ENCODE measurements around the gene TMEM143. TPM values are rescaled to one million over a fixed set of nuclear protein-coding genes. Genes with fewer than 3 reads are reported as not detected.

TMEM143 gene
- total and polyA plus RNA-seq, 2 of the 8 experiments (the other 6 are each of a cell fraction or from before 2014, with no cell fraction given) = 14.2 to 19.1 TPM

- Histone ChIP-seq H3K23me2 (ENCODE audit: low read depth, low read length) (peaks cover 6% of the 10 kb centered on the region; the same call in 1 of the 2 replicates), H3K36me3 (ENCODE audit: control insufficient read depth in 2 of 4, insufficient read depth in 4 of 4, low read length in 3 of 4) (no peaks in the 10 kb centered on the region), H3K27me3 (replicated peaks in 1 of 4; ENCODE audit: control insufficient read depth in 3 of 4, extremely low read depth in 1 of 4, insufficient read depth in 3 of 4, low read length in 3 of 4) (no peaks in the 10 kb centered on the region), H3K18ac (ENCODE audit: extremely low read depth, low read length) (no peak overlapping the region), H2BK120ac (replicated peaks; ENCODE audit: low read depth, low read length) (no peak overlapping the region), H3K4ac (replicated peaks; ENCODE audit: insufficient read length, low read depth, low read length) (peak overlapping the region; percentile 2), H3K79me1 (ENCODE audit: low read depth, low read length) (no peaks in the 10 kb centered on the region), H2BK20ac (ENCODE audit: low read length) (no peak overlapping the region), H3K23ac (ENCODE audit: insufficient read length) (no peak overlapping the region), H2BK12ac (ENCODE audit: low read depth, low read length) (0 out of 2 replicates have a peak overlapping the region, but pooled peaks have one; percentile 63), H2BK15ac (ENCODE audit: low read length) (0 out of 2 replicates have a peak overlapping the region, but pooled peaks have one; percentile 25), H4K91ac (replicated peaks; ENCODE audit: insufficient read length, low read length) (no peak overlapping the region), H4K20me1 (replicated peaks in 1 of 2; ENCODE audit: control insufficient read depth in 1 of 2, insufficient read depth in 2 of 2, low read length in 2 of 2) (no peaks in the 10 kb centered on the region), H2AFZ (ENCODE audit: low read length) (no peak overlapping the region), H4K5ac (ENCODE audit: insufficient read length, low read depth, low read length) (no peak overlapping the region), H3K4me1 (replicated peaks in 1 of 4; ENCODE audit: control insufficient read depth in 3 of 4, insufficient read depth in 4 of 4, low read length in 3 of 4) (peaks cover 0 to 14% (median 5%) of the 10 kb centered on the region in 4 experiments; a peak in 5 of 7 replicates), H3K4me2 (ENCODE audit: insufficient read depth in 1 of 2, low read depth in 2 of 2, low read length in 2 of 2) (no peak overlapping the region), H2BK5ac (ENCODE audit: low read depth, low read length) (no peak overlapping the region), H3K79me2 (ENCODE audit: control insufficient read depth in 1 of 2, insufficient read depth in 2 of 2, low read length in 2 of 2) (no peaks in the 10 kb centered on the region), H3K14ac (ENCODE audit: insufficient read length) (no peak overlapping the region), H3K27ac (ENCODE audit: low read depth, low read length) (no peak overlapping the region), H3K56ac (replicated peaks; ENCODE audit: insufficient read length, low read depth, low read length) (no peak overlapping the region), H2AK5ac (ENCODE audit: low read depth, low read length) (0 out of 2 replicates have a peak overlapping the region, but pooled peaks have one; percentile 65), H4K8ac (ENCODE audit: extremely low read depth, insufficient read depth, low read length) (0 out of 2 replicates have a peak overlapping the region, but pooled peaks have one; percentile 22), H3K9me3 (ENCODE audit: insufficient read depth in 2 of 2, low read depth in 1 of 2, low read length in 1 of 2) (no peaks in the 10 kb centered on the region), H3K9ac (replicated peaks in 1 of 4; ENCODE audit: extremely low read depth in 1 of 4, low read depth in 3 of 4, low read length in 3 of 4) (no peak overlapping the region), H3K4me3 (ENCODE audit: extremely low read depth in 1 of 4, insufficient read depth in 2 of 4, low read depth in 3 of 4, low read length in 4 of 4) (no peak overlapping the region)
- 90% methylated on average over 10 of the region's 10 CpGs; no CpG with 5 or more reads in 1 of the 2 experiments for WGBS, 2 experiments (ENCODE audit: extremely low coverage in 1 of 2, insufficient coverage in 1 of 2, insufficient read length in 1 of 2, insufficient replicate concordance in 2 of 2, low coverage in 1 of 2, low lambda C conversion rate in 2 of 2, missing lambda C conversion rate in 1 of 2)
- ChIA-PET POLR2A (ENCODE audit: partially characterized antibody) (interaction anchor here (0.6 to 1.6 kb wide), 4 partner anchors 10 to 604 kb away, joined by 3 read pairs; no protein-coding TSS in a partner anchor), CTCF (ENCODE audit: partially characterized antibody) (interaction anchor here (1.4 to 12.4 kb wide), 5 partner anchors 13 to 105 kb away, joined by 3 to 212 read pairs (median 9); partner anchors contain the start of gene ZNF114)
- DNase-seq (ENCODE audit: low read depth in 1 of 2, low spot score in 2 of 2) = no peak
- FAIRE-seq = no peak
- no peak for TF ChIP-seq SIX5 (IDR thresholded peaks at IDR 0.05; ENCODE audit: low read depth, low read length)
- no peak for TF ChIP-seq MAFK (IDR thresholded peaks at IDR 0.05; ENCODE audit: low read depth, low read length)
- no peak for TF ChIP-seq RXRA (IDR thresholded peaks at IDR 0.05; ENCODE audit: insufficient read depth, low read depth, low read length)
- no peak for TF ChIP-seq POLR2AphosphoS5 (IDR thresholded peaks at IDR 0.05; ENCODE audit: low read depth, low read length)
- TF ChIP-seq POLR2A (IDR thresholded peaks at IDR 0.05; ENCODE audit: control extremely low read depth in 1 of 2, low read depth in 2 of 2, low read length in 2 of 2) = no peak
- TF ChIP-seq SIN3A (conservative IDR thresholded peaks at IDR 0.05 in 1 of 2, IDR thresholded peaks at IDR 0.05 in 1 of 2; ENCODE audit: low read depth in 1 of 2, low read length in 2 of 2) = no peak
- TF ChIP-seq EGR1 (IDR thresholded peaks at IDR 0.05; ENCODE audit: borderline replicate concordance, low read depth, low read length) = no peak
- TF ChIP-seq RFX5 (IDR thresholded peaks at IDR 0.05; ENCODE audit: borderline replicate concordance, low read depth, low read length) = no peak
- no peak for TF ChIP-seq PHF8 (conservative IDR thresholded peaks at IDR 0.05; ENCODE audit: low read depth, low read length)
- TF ChIP-seq GTF2F1 (IDR thresholded peaks at IDR 0.05; ENCODE audit: borderline replicate concordance, low read depth, low read length) = no peak
- TF ChIP-seq RBBP5 (IDR thresholded peaks at IDR 0.05; ENCODE audit: borderline replicate concordance, low read depth, low read length) = no peak
- TF ChIP-seq SUZ12 (IDR thresholded peaks at IDR 0.05; ENCODE audit: low read length) = no peak
- no peak for TF ChIP-seq BRCA1 (IDR thresholded peaks at IDR 0.05; ENCODE audit: low read depth, low read length)
- TF ChIP-seq, protein P1, sequence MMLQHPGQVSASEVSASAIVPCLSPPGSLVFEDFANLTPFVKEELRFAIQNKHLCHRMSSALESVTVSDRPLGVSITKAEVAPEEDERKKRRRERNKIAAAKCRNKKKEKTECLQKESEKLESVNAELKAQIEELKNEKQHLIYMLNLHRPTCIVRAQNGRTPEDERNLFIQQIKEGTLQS (IDR thresholded peaks at IDR 0.05; ENCODE audit: insufficient read depth, low read depth, low read length) = no peak
Observed at GRCh38 chr19:48295458-48295857, 68.3 kb downstream of the TMEM143 start.
